GM19193 (cell line): ENCODE data around the gene ZNF385D.

ENCODE experiments used
- POLR2A ChIP-seq: IDR thresholded peaks from 4 replicates; pipeline ENCODE4 v1.6.1; 2011; ENCODE audit not compliant: insufficient read depth, insufficient read length; ENCODE audit errors: extremely low read depth

ZNF385D gene

GRCh38 chr3:21601178-21601577 is 149.8 kb downstream of the ZNF385D start:
- no peak for TF ChIP-seq POLR2A

GRCh38 chr3:21599890-21600289 is 151.1 kb downstream of the ZNF385D start:
- no peak for TF ChIP-seq POLR2A

DNA sequence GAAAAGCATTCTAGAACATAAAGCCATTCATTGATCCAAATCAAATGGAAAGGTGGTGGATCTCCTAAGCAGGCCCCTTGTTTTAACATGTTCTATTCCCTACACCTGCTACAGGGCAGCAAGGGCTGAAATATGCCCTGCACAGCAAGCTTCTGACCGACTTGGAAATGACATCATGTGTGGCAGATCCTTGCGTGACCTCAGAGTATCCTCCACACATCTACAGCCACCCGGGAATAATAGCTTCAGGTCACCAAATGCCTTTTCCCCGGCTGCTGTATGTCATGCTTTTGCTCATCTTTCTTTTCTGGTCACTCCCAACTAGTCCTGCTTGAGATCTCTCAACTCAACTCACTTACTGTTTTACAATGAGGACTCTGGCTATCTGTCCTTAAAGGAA is 158.2 kb downstream of the ZNF385D start:
- no peak for TF ChIP-seq POLR2A

DNA sequence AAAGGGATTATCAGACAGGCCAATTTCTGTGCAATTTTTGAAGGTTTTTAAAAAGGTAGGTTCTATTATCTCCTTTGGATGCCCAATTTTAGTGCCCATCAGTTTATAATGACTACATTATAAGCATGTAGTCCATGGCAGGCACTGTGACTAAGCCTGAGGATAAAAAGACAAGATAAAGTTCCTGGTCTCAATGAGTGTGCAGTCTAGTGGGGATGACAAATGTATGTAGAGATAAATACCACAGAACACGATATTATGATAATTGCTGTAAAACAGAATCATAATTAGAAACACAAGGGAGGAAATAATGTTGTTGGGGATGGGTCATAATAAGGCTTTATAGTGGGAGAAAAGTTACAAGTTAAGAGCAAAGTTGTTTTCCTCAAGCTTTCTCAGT is 163.1 kb downstream of the ZNF385D start:
- TF ChIP-seq POLR2A = no peak

- no peak for TF ChIP-seq POLR2A
These were observed 165.7 kb downstream of the ZNF385D start for GRCh38 chr3:21585216-21585740.

DNA sequence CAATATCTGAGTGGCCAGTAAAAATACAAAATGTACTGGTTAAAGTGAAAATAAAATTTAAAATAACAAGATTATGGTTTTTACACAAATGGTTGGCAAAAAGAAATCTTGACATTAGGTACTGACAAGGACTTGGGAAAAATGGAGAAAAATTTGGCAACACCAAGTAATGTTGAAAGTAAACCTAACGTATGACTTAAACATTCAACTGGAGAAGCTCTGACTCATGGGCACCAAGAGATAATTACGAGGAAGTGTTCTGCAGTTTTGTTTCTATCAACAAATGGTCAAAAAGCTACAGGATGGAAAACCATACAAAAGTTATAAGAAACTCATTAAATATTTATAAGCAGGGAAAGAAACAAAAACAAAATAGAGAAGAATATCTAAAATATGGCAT is 177.7 kb downstream of the ZNF385D start:
- TF ChIP-seq POLR2A = no peak

GRCh38 chr3:21564531-21564930 is 186.5 kb downstream of the ZNF385D start:
- TF ChIP-seq POLR2A = no peak

GRCh38 chr3:21562243-21562642 is 188.8 kb downstream of the ZNF385D start:
- no peak for TF ChIP-seq POLR2A

DNA sequence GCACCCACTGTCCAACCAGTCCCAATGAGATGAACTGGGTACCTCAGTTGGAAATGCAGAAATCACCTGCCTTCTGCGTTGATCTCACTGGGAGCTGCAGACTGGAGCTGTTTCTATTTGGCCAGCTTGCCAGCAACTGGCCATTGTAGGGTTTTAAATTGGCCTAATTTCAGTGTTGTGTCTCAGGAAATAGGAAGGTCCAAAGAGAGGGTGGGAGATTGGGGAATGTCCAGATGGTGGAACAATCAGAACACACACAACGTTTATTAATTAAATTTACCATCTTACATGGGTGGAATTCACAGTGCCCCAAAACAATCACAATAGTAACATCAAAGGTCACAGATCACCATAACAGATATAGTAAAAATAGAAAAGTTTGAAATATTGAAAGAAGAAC is 189.5 kb downstream of the ZNF385D start:
- TF ChIP-seq POLR2A = no peak

DNA sequence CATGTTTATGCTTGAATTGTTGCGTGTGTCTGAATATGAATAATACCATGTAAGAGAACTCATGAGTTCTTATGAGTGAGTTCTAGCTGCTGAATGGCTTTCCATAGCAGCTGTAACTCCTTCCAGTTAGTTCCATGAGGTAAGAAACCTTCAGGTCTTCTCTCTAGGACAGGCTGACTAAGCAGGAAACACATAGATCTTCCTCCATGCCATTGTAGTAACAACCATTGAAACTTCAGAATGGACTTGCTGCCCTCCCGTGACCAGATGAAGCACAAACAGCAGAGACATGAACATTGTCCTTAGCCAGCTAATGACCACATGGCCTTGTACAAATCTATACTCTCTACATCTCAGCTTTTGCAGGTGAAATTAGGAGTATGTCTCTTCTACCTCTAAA is 200.0 kb downstream of the ZNF385D start:
- no peak for TF ChIP-seq POLR2A

- TF ChIP-seq POLR2A = no peak
These were observed 206.9 kb downstream of the ZNF385D start for GRCh38 chr3:21544076-21544462.

- TF ChIP-seq POLR2A = no peak
These were observed 207.5 kb downstream of the ZNF385D start for GRCh38 chr3:21543380-21544075.

GRCh38 chr3:21542656-21543379 is 208.2 kb downstream of the ZNF385D start:
- TF ChIP-seq POLR2A = no peak

DNA sequence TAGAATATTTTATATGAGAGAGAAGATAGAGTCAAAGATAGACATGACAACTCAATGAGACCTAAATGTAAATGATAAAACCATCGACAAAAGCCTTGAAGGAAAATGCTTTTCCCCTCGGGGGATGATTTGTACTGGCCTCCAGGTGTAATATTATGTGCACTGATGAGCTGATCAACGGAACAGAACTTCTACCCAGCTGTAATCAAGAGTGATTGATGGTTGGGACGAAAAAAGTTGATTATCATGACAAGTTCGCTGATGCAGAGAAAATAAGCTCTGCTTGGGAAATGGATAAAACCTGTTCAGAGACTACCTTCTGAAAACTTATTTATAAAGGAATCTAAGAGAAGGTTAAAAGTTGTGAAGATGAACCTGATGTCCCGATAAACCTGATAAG is 210.7 kb downstream of the ZNF385D start:
- no peak for TF ChIP-seq POLR2A

DNA sequence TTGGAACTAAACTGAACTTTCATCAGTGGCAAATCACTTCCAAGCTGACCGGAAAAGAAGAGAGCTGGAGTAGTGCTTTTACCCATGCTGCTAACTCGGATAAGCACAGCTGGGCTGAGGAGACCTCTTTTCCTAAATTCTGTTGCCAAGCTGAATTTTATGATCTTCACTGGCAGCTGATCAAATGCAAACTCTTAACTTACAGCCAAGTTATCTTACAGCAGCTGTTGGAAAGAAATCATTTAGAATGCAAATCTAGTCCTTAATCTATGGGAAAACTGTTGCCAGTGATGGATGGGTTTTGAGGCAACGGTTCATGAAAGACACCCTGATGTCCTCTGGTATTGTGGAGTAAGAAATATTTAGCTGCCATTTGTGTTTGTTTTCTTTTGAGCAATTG is 216.5 kb downstream of the ZNF385D start:
- no peak for TF ChIP-seq POLR2A

DNA sequence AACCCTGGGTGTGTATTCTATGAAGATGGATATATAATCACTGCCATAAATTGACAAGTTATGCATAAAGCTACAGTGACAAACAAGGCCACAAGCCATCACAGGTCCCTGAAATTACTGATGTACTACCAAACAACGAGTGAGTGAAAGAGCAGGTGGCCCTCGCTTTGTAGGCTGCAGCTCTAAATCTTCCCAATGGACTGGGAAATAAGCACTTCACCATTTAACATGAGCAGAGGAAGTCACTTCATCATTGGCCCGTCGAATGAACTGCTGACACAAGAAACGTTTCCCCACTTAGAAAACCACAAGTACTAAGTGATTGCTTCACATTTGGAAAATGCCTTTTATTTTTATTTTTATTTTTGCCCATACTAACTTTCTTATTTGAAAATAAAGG is 218.0 kb downstream of the ZNF385D start:
- TF ChIP-seq POLR2A = no peak
